Stimulated activated CD4-positive, alpha-beta T cell treated with anti-CD3 and anti-CD28 coated beads, Interleukin-4, amount 100 ng/mL, for 24 hours (primary cell): ENCODE measurements around the gene MBD1.
"Not testable (repeated sequence)": the region's sequence is repeated elsewhere in the genome, so short reads cannot be mapped to it uniquely, and the experiment has no call there.

ENCODE experiments used
- DNase-seq: peaks from one replicate; pipeline ENCODE4 v3.0.0-alpha.2; 2020

Gene MBD1

GRCh38 chr18:50288348-50289107, 7.2 kb upstream of the MBD1 start:
- not testable (repeated sequence) for DNase-seq

GRCh38 chr18:50287441-50288347, 6.4 kb upstream of the MBD1 start, which contains the start of gene CXXC1:
Gene CXXC1, minus strand, starts transcription at chr18:50287692. Its CDS starts 103 bp downstream, at chr18:50287589.
- DNase-seq, result peak; percentile 98

GRCh38 chr18:50287028-50287440, 5.7 kb upstream of the MBD1 start:
- DNase-seq, result no peak

GRCh38 chr18:50286391-50287027, 5.2 kb upstream of the MBD1 start:
- no peak for DNase-seq

- DNase-seq, result no peak
These were observed 4.5 kb upstream of the MBD1 start for GRCh38 chr18:50285631-50286321.

- DNase-seq, result no peak
These were observed 3.7 kb upstream of the MBD1 start for GRCh38 chr18:50285071-50285470.

- DNase-seq, result no peak
These were observed 3.0 kb upstream of the MBD1 start for GRCh38 chr18:50284255-50284885.

- no peak for DNase-seq
These were observed 2.3 kb upstream of the MBD1 start for GRCh38 chr18:50283469-50284209.

GRCh38 chr18:50282521-50283335, 1.4 kb upstream of the MBD1 start:
- DNase-seq, result no peak

GRCh38 chr18:50281972-50282520, 723 bp upstream of the MBD1 start:
- no peak for DNase-seq

GRCh38 chr18:50280707-50281294, 522 bp downstream of the MBD1 start:
- no peak for DNase-seq

GRCh38 chr18:50279752-50280151, 1.6 kb downstream of the MBD1 start:
- DNase-seq, result no peak

GRCh38 chr18:50277942-50278341, 3.4 kb downstream of the MBD1 start:
- no peak for DNase-seq

GRCh38 chr18:50276452-50276851, 4.9 kb downstream of the MBD1 start:
- no peak for DNase-seq

- no peak for DNase-seq
These were observed 5.8 kb downstream of the MBD1 start for GRCh38 chr18:50275503-50276036.

GRCh38 chr18:50274941-50275340, 6.4 kb downstream of the MBD1 start:
- DNase-seq, result no peak

- no peak for DNase-seq
These were observed 7.3 kb downstream of the MBD1 start for GRCh38 chr18:50274044-50274442.

GRCh38 chr18:50273203-50274043, 7.9 kb downstream of the MBD1 start:
- no peak for DNase-seq

- no peak for DNase-seq
These were observed 8.8 kb downstream of the MBD1 start for GRCh38 chr18:50272568-50272967.
